ELR (cell line): ENCODE measurements around the gene RDH8.
"Not testable (repeated sequence)": the region's sequence is repeated elsewhere in the genome, so short reads cannot be mapped to it uniquely, and the experiment has no call there.

ENCODE experiments used
- DNase-seq: peaks from one replicate; pipeline ENCODE4 v3.0.0-alpha.2; 2015; ENCODE audit warnings: low read depth

RDH8 gene

DNA sequence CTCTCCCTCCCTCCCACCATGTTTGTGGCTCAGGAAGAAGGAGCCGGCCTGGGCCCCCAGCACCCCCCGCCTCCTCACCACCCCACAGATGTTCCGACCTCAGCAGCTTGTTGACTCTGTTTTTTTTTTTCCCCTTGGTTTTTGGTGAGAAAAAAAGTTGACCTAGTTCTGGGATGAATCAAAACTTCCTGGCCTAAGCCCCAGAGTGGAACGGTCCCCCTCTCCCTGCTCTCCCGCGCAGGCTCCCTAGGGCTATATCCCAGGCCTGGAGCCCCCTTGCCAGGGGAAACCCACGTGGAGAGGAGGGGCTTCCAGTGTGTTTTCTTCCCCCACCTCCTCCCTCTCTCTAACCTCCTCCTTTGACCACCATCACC lies 7.0 kb upstream of the RDH8 start:
- DNase-seq: no peak

DNA sequence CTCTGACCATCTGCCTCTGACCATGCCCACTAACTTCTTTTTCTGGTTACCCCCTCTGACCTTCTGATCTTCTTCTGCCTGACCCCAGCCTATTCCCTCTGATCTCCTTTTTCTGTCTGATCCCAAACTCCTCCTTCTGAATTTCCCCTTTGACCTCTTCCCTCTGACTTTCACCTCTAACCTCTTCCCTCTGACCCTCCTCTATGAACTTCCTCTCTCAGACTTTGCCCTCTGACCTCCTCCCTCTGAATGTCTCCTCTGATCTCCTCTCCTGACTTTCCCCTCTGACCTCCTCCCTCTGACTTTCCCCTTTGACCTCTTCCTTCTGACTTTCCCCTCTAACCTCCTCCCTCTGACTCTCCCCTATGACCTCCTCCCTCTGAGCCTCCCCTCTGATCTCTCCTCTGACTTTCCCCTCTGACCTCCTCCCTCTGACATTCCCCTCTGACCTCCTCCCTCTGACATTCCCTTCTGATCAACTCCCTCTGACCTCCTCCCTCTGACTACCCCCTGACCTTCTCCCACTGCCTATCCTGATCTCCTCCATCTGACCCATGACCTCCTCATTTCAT lies 6.4 kb upstream of the RDH8 start:
- no peak for DNase-seq

DNA sequence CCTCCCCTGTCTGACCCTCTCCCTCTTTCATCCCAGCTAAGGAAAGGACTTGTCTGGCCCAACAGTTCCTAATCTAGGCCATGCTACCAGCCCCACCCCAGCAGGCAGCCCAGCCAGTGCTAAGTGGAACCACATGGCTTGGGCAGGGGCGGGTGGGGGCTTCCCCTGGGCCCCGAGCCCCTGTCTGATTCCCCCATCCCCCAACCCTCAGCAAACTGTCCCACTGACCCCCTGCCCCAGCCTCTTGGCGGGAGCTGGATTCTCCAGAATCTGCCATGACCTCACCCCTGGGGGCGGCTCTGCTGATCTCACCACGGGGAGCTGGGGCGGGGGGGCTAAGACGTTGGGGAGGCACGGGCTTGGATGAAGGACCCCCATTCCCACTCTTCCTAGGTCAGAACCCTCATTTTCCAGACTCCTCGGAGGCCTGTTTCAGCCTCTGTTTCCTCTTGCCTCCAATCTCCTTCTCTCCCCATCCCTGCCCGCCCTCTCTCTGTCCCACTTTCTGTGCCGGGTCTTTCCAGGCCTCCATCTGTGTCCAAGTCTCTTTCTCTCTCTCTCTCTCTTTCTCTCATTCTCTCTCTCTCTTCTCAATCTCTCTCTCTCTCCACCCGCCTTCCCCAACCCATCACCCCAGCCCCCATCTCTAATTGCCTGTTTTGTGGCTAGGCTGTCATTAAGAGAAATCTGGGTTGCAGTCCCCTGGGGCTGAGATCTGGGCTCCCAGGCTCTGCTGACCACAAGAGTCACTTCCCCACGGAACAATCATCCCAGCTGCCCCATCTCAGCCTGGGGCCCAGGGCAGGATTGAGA lies 5.7 kb upstream of the RDH8 start:
- peak; percentile 62 for DNase-seq

DNA sequence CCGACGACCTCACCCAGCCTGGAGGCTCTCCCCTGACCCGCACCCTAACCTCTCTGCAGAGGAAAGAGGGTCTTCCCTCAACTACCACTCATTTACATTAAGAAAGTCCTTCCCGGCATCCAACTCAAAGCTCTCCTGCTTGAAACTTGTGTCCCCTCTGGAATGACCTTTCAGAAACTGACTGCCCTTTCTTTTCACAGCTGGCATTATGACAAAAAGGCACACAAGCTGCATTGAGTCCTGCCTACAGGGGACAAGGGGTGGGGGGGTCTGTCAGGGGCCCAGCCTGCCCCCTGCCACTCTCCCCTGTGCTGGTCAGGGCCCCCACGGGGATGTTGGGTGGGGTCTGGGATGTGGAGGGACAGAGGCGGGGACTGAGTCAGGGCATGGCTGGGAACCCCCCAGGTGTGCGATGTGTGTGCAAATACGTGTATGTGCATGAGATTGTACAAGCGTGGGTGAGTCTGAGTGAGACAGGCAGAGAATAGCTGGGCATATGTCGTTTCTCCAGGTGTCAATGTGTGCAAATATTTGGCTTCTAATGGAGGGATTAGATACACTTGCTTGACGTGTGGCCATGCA lies 5.0 kb upstream of the RDH8 start:
- no peak for DNase-seq

DNA sequence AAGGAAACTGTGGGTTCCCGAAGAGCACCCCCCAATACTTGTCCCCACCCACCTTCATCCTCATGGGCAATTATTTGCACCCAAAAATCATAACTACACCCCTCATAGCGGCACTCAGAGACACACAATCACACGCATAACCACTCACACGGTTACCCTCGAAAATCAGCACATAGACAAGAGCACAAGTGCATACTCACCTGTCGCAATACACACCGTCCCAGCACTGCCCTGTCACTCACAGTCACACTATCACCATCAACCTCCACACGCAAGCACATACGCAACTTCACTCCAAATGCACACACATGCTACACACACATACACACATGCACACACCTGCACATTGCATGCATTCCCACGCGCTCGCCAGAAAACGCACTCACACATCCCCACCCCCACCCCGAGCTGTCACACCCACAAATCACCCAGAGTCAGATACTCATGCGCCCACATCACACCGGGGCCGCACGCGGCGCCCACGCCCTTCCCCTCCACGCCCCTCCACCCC lies 3.5 kb upstream of the RDH8 start:
- DNase-seq: no peak

DNA sequence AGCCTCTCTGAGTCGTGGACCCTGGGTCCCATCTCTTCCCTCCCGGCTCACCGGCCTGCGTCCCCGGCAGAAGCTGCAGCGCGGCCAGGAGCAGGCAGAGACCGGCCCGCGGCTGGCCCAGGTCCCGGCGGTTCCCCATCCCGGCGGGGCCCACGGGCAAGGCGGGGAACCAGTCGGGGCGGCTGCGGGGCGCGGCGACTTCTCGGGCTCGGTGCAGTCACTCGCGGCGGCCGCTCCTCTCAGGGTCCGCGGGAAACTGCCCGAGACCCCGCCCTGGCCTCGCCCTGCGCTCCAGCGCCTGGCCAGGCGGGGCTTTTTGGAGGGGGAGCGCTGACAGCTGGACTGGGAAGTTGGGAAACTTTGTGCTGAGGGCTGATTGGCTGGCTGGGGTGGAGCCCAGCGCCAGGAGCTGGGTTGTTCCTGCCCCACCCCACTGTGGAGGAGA lies 3.0 kb upstream of the RDH8 start, which contains the start of gene COL5A3:
Gene COL5A3 (minus strand): TSS at position 258 of the 445 bp plus-strand sequence. CDS start 119 bp downstream, at position 139.
- peak; percentile 30 for DNase-seq

DNA sequence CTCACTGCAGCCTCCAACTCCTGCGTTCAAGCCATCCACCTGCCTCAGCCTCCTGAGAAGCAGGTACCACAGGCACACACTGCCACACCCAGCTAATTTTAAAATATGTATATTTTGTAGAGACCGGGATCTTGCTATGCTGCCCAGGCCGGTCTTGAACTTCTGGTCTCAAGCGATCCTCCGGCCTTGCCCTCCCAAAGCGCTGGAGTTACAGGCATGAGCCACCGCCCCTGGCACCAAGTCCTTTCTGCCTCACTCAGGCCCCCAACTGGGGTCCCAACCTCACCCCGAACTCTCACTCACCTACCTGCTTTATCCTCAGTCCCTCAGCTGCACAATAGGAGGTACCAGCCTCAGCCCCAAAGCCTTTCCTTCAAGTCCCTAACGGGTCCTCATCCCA lies 2.3 kb upstream of the RDH8 start:
- DNase-seq: no peak

DNA sequence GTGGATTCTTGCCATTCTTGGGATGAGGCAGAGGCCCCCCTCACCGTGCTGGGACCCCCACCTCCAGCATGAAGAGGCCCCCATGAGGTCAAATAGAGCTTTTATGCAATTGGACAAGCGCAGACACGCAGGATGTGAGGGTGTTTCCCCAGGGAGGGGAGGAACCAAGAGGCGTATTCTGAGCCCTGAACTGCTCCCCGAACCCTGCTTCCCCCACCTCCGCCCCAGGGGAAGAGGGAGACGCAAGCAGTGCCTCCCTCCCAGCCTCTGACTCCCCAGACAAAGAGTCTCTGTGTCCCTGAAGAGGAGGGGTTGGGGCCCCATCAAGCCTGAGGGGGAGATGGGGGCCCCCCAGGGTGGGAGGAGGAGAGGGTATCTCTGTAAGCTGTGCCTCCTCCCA lies 1.3 kb upstream of the RDH8 start:
- no peak for DNase-seq

DNA sequence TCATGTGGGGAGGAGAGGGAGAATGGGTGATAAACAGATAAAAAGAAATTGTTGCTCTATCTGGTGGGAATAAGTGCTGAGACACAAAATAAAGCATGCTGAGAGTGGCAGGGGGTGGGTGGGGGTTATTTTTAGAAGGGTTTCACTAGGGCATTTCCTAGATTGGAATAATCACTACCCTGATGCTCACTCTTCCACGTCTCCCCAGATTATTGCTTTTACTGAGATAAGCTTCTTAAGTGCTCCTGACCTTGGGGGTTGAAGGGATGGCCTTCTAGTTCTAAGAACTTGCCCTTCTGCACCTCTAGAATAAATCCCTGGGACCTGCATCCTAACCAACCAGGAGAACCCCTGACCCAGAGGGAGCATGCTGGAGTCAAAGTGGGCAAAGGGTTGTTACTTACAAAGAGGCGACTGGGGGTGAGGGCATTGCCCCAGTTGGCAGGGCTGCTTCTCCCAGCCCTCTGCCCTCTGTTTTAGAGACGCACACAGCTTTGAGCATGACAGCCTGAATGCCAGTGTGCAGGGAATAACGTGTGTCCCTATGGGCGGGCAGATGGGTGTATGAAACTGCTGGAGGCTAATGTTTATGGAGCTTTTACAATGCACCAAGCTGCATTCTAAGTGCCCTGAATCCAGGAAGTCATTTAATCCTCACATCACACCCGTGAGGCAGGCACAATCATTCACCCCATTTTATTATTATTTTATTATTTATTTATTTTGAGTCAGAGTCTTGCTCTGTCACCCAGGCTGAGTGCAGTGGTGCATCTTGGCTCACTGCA lies 743 bp downstream of the RDH8 start:
- no peak for DNase-seq

DNA sequence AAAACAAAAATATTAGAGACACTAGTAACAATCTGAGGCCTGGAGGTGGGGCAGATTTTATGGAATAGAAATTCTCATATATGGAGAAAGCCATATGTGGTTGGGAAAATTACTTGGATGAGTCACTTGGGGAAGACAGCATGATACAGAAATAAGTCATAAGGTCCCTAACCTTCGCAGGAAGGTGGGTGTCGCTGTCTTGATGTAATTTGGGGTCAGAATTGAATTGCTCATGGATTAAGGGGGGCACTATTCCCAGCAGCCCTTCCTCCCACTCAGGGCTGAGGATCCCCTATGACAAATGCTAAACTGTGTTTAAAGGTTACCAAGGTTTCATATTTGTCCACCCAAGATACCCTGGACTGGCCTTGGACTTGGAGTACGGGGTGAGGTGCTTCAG lies 5.0 kb downstream of the RDH8 start:
- peak; percentile 86 for DNase-seq

DNA sequence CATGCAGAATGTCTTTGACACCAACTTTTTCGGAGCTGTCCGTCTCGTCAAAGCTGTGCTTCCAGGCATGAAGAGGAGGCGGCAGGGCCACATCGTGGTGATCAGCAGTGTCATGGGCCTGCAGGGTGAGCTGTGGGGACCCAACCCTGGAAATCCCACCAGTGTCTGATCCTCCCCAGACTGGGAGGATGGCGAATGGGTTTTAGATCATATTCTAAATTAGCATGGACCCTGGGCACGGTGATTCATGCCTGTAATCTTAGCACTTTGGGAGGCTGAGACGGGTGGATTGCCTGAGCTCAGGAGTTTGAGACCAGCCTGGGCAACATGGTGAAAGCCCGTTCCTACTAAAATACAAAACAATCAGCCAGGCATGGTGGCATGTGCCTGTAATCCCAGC lies 5.5 kb downstream of the RDH8 start:
- DNase-seq: no peak

DNA sequence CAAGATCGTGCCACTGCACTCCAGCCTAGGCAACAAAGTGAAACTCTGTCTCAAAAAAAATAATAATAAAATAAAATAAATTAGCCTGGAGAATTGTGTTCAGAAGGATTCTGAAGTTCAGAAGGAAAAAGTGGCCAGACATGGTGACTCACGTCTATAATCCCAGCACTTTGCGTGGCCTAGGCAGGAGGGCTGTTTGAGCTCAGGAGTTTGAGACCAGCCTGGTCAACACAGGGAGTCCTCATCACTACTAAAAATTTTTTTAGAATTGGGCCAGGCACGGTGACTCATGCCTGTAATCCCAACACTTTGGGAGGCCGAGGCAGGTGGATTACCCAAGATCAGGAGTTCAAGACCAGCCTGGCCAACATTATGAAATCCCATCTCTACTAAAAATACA lies 6.0 kb downstream of the RDH8 start:
- DNase-seq: peak; percentile 48

DNA sequence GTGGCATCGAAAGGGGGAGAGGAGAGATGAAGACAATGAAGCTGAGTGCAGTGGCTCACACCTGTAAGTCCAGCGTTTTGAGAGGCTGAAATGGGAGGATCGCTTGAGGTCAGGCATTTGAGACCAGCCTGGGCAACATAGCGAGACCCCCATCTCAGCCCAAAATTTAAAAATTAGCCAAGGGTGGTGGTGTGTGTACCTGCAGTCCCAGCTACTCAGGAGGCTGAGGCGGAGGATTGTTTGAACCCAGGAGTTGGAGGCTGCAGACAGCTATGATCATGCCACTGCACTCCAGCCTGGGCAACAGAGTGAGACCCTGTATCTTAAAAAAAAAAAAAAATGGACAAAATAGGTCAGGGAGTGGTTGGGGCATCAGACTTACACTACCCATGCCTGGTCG lies 7.6 kb downstream of the RDH8 start:
- no peak for DNase-seq

DNA sequence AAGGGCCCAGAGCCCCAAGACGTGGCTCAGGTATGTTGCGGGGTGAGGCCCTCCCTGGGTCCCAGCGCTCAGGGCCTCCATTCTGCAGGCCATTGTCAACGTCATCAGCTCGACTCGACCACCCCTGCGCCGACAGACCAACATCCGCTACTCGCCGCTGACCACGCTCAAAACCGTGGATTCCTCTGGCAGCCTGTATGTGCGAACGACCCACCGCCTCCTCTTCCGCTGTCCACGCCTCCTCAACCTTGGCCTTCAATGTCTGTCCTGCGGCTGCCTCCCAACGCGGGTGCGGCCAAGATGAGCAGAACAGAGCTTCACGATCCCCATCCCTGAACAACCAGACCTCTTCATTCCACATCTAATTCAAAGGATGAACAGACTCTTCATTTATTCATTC lies 8.2 kb downstream of the RDH8 start:
- no peak for DNase-seq

DNA sequence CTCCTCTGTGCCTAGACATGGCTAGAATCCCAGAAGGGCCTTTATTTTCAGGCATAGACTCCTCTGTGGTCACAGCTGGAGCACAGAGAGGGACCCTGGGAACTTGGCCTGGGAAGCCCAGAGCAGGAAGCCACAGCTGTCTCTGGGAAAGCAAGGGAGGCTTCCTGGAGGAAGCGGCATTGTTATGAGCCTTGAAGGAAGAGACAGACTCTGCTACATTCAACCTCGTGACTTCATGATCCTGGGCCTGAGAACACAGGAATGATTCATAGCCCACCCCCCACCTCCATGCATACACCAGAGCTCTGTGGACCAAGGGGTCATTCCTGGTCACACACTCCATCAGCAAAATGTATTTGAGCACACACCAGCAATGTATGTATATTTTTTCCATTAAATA lies 8.6 kb downstream of the RDH8 start:
- DNase-seq: peak; percentile 30

DNA sequence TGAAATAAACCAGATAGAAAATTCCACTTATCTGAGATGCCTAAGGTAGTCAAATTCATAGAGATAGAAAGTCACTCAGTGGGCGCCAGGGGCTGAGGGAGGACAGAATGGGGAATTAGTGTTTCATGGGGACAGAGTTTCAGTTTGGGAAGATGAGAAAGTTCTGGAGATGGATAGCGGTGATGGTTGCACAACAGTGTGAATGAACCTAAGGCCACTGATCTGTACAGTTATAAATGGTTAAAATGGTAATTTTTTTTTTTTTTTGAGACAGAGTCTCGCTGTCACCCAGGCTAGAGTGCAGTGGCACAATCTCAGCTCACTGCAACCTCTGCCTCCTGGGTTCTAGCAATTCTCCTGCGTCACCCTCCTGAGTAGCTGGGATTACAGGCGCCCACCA lies 9.8 kb downstream of the RDH8 start:
- DNase-seq: not testable (repeated sequence)

DNA sequence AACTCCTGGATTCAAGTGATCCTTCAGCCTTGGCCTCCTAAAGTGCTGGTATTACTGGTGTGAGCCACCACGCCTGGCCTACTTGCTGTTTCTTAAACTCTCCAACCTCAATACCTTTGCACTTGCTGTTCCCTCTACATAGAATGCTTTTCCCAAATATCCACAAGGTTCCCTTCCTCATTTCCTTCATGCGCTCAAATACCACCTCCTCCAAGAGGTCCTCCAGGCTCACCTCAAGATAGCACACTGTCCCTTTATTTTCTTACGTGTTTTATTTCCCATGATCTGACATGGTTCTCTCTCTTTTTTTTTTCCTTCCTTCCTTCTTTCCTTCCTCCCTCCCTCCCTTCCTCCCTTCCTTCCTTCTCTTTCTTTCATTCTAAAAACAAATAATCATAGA lies 13.5 kb downstream of the RDH8 start:
- DNase-seq: no peak

DNA sequence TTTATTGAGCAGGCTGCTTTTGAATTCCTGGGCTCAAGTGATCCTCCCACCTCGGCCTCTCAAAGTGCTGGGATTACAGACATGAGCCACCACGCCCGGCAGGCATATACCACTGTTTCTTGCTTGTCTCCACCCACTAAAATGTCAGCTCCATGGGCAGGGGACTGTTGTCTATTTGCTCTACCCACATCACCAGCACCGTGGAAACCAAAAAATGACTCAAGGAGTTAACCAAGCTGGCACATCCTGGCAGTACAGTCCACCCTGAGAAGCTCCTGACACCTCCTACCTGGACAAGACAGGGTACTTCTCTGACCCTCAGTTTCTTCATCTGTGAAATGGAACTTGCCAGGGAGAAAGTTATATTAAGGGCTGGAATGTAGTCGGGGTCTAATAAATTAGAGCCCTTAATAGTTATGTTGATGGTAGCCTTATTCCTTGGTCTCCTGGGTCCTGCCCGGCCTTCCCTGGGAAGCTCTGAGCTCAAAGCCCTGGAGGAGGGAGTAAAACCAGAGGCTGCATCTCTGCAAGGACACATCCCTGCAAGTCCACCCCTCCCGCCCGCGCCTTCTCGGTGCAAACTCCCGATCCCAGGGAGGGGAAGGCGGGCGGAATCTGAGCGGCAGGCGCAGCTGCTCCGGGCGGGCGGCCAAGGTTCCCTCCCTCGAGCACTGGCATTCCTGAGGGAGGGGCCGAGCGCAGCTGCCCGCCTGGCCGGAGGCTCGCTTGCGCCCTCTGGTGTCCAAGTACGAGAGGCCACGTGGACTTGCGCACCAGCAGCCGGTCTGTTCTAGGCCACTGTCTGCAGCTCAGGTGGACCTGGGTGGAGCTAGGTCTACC lies 14.1 kb downstream of the RDH8 start:
- DNase-seq: peak; percentile 91

DNA sequence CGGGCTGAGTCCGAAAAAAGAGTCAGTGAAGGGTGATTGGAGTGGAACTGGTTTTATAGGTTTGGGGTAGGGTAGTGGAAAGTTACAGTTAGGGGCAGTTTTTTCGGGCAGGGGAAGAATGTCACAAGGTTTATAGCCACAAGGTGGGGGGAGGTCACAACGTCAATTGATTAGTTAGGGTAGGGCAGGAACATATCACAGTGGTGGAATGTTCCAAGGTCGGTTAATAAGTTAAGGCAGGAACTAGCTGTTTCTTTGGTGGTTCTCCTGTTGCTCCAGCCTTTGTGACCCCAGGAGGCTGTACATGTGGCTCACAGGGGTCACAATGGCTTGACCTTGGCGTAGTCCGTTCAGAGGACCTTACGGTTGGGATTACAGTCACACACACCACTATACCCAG lies 20.3 kb downstream of the RDH8 start:
- no peak for DNase-seq

DNA sequence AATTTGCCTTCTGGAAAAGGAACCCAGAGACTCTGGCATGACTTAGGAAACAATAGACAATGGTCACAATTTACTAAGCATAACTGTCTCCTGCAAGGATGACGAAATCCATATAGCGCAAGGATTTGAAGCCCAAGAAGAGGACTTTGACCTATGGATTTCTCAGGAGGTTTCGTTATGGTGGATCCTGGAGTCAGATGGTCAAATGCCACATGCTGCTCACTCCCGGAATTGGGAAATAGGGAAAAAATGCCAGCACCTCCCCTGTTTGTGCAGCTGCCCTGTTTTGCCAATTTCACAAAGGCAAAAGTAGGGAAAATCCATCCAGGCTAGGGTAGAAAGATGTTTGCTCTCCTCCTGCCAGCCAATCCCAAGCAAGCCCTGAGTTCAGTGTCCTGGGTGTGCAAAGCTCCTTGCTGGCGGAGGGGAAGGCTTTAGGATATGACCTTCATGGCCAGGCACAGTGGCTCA lies 23.4 kb downstream of the RDH8 start:
- DNase-seq: no peak

DNA sequence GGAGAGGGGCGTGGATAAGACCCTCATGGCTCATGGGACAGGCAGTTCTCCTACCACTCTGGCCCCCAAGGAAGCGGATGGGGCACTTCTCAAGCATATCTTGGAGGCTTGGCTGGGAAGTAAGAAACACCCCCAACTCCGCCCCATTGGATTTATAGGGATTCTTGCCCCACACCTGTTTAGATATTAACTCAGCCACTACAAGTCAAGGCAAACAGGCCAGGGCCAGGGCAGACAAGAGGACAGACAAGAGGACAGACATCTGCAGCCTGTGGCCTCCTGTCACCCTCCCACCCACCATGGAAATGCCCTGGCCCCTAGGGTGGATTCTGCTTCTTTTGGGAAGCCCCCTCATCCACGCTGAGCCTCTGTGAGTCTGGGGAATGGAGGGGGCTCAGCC lies 24.1 kb downstream of the RDH8 start:
- no peak for DNase-seq
